ENCODE data around the gene SLC1A7. TPM values are rescaled to one million over a fixed set of nuclear protein-coding genes. Genes with fewer than 3 reads are reported as not detected.

SLC1A7 gene
- total RNA-seq, 1 experiment from 2014 or later = 0.31 TPM

DNA sequence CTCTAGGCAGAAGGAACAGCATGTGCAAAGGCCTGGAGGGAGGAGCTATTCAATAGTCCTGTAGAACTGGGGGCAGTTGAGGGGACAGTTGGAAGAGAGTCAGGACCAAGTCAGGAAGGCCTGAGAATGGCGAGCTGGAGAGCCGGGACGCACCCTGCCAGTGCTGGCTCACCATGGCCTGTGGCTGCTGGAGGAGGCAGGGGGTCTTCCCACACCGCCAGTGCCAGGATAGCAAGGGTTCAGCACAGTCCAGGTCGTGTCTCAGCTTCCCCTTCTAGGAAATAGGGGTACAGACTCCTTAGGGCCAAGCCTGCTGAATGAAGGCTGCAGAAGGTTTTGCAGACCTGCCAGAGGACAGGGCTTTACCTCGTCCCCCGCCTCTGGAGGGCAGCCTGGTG lies 73.2 kb downstream of the SLC1A7 start:
- H3K27me3 ChIP-seq (ENCODE audit: control insufficient read depth, insufficient read depth, low read length) = no peaks in the 10 kb centered on the region
- ChIA-PET CTCF (no interaction called here), POLR2A (no interaction called here)
- intact Hi-C loops (cut with micrococcal nuclease; ENCODE audit: unreplicated experiment) (no loop called here), in situ Hi-C loops (cut with HindIII; ENCODE audit: low pct_unique_long_range_greater_than_20kb, low sequenced_read_pairs) (no loop called here)
- H3K36me3 ChIP-seq (ENCODE audit: control insufficient read depth, insufficient read depth, low read length) = no peaks in the 10 kb centered on the region
- H3K4me3 ChIP-seq (ENCODE audit: low read depth in 2 of 2, low read length in 2 of 2) = no peak overlapping the region
- TF ChIP-seq TCF7L2 (IDR thresholded peaks at IDR 0.05; ENCODE audit: low read depth, low read length) (no peak), SIN3A (IDR thresholded peaks at IDR 0.05; ENCODE audit: borderline replicate concordance, insufficient read depth, low read depth, low read length) (no peak), POLR2AphosphoS5 (IDR thresholded peaks at IDR 0.05; ENCODE audit: low read depth, low read length) (no peak)
- TF ChIP-seq, protein P1, sequence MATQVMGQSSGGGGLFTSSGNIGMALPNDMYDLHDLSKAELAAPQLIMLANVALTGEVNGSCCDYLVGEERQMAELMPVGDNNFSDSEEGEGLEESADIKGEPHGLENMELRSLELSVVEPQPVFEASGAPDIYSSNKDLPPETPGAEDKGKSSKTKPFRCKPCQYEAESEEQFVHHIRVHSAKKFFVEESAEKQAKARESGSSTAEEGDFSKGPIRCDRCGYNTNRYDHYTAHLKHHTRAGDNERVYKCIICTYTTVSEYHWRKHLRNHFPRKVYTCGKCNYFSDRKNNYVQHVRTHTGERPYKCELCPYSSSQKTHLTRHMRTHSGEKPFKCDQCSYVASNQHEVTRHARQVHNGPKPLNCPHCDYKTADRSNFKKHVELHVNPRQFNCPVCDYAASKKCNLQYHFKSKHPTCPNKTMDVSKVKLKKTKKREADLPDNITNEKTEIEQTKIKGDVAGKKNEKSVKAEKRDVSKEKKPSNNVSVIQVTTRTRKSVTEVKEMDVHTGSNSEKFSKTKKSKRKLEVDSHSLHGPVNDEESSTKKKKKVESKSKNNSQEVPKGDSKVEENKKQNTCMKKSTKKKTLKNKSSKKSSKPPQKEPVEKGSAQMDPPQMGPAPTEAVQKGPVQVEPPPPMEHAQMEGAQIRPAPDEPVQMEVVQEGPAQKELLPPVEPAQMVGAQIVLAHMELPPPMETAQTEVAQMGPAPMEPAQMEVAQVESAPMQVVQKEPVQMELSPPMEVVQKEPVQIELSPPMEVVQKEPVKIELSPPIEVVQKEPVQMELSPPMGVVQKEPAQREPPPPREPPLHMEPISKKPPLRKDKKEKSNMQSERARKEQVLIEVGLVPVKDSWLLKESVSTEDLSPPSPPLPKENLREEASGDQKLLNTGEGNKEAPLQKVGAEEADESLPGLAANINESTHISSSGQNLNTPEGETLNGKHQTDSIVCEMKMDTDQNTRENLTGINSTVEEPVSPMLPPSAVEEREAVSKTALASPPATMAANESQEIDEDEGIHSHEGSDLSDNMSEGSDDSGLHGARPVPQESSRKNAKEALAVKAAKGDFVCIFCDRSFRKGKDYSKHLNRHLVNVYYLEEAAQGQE (IDR thresholded peaks at IDR 0.05; ENCODE audit: insufficient read depth in 1 of 2, low read depth in 2 of 2, low read length in 1 of 2) = no peak
- TF ChIP-seq, protein P2, sequence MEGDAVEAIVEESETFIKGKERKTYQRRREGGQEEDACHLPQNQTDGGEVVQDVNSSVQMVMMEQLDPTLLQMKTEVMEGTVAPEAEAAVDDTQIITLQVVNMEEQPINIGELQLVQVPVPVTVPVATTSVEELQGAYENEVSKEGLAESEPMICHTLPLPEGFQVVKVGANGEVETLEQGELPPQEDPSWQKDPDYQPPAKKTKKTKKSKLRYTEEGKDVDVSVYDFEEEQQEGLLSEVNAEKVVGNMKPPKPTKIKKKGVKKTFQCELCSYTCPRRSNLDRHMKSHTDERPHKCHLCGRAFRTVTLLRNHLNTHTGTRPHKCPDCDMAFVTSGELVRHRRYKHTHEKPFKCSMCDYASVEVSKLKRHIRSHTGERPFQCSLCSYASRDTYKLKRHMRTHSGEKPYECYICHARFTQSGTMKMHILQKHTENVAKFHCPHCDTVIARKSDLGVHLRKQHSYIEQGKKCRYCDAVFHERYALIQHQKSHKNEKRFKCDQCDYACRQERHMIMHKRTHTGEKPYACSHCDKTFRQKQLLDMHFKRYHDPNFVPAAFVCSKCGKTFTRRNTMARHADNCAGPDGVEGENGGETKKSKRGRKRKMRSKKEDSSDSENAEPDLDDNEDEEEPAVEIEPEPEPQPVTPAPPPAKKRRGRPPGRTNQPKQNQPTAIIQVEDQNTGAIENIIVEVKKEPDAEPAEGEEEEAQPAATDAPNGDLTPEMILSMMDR (IDR thresholded peaks at IDR 0.05) = no peak
- H3K9me3 ChIP-seq (ENCODE audit: control insufficient read depth, insufficient read depth, low read depth, low read length) = no peaks in the 10 kb centered on the region
- ATAC-seq (no peak), DNase-seq (ENCODE audit: low read depth, low spot score) (no peak)
- no peak overlapping the region for H3K27ac ChIP-seq (ENCODE audit: low read length)
- BruUV-seq (replicated peaks) = no TSS peak
- no peaks in the 10 kb centered on the region for H3K4me1 ChIP-seq (ENCODE audit: control insufficient read depth, insufficient read depth, low read length)

DNA sequence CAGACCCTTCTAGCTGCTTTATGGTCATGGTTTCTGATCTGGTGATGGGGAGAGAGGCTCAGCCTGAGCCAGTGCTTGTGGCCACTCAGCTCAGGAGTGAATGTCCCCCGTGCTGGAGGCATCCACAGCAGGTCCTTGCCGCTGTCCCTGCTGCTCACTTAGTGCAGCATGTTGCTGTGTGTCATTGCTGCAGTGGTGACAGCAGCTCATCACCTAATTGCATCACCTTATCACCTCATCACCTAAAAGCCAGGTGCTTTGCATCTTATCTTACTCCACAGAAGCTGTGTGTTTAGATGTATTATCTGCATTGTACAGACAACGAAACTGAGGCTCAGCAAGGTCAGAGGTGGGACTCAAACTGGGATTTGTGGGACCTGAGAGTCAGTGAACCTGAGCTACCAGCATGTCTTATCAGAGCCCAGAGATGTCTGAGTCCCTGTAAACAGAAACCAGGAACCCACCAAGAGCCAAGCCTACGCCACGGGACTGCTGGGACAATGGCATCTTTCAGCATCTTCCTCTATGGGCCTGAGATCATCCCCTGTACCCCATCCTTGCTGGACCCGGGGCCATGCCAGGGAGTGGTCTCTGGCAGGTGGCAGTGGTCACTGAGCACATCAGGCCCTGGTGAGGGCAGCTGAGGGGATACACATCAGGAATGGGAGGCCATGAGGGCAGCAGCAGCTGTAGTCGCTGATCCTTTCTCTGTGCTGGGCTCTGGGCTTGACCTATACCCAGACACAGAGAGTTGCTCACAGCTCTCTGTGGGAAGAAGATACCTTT lies 73.9 kb downstream of the SLC1A7 start:
- intact Hi-C loops (cut with micrococcal nuclease; ENCODE audit: unreplicated experiment) (no loop called here), in situ Hi-C loops (cut with HindIII; ENCODE audit: low pct_unique_long_range_greater_than_20kb, low sequenced_read_pairs) (no loop called here)
- no TSS peak for BruUV-seq (replicated peaks)
- H3K27me3 ChIP-seq (ENCODE audit: control insufficient read depth, insufficient read depth, low read length) = no peaks in the 10 kb centered on the region
- DNase-seq (ENCODE audit: low read depth, low spot score) (no peak), ATAC-seq (no peak)
- TF ChIP-seq TCF7L2 (IDR thresholded peaks at IDR 0.05; ENCODE audit: low read depth, low read length) (no peak), SIN3A (IDR thresholded peaks at IDR 0.05; ENCODE audit: borderline replicate concordance, insufficient read depth, low read depth, low read length) (no peak), POLR2AphosphoS5 (IDR thresholded peaks at IDR 0.05; ENCODE audit: low read depth, low read length) (no peak)
- TF ChIP-seq, protein P2 (IDR thresholded peaks at IDR 0.05) = no peak
- TF ChIP-seq, protein P1 (IDR thresholded peaks at IDR 0.05; ENCODE audit: insufficient read depth in 1 of 2, low read depth in 2 of 2, low read length in 1 of 2) = no peak
- ChIA-PET CTCF (no interaction called here), POLR2A (interaction anchor here (0.6 kb wide), 1 partner anchor 64 kb away, joined by 3 read pairs; no protein-coding TSS in a partner anchor)
- no peaks in the 10 kb centered on the region for H3K9me3 ChIP-seq (ENCODE audit: control insufficient read depth, insufficient read depth, low read depth, low read length)
- H3K27ac ChIP-seq (ENCODE audit: low read length) = no peak overlapping the region
- H3K4me3 ChIP-seq (ENCODE audit: low read depth in 2 of 2, low read length in 2 of 2) = no peak overlapping the region
- no peaks in the 10 kb centered on the region for H3K36me3 ChIP-seq (ENCODE audit: control insufficient read depth, insufficient read depth, low read length)
- H3K4me1 ChIP-seq (ENCODE audit: control insufficient read depth, insufficient read depth, low read length) = no peaks in the 10 kb centered on the region
